ENCODE measurements around the gene FBXW9. TPM values are rescaled to one million over a fixed set of nuclear protein-coding genes. Genes with fewer than 3 reads are reported as not detected.

The FBXW9 gene
- total and polyA plus RNA-seq, 2 of the 13 experiments (the other 11 are each of a cell fraction or from before 2014, with no cell fraction given): 5.7 to 6.1 TPM

GRCh38 chr19:12733369-12734214 lies 37.2 kb upstream of the FBXW9 start:
- in situ Hi-C loops (cut with HindIII; ENCODE audit: extremely low pct_ligation_motif_present, low pct_unique_long_range_greater_than_20kb): no loop called here
- TF ChIP-seq ZNF800 (CRISPR knock-in tag; IDR thresholded peaks at IDR 0.05) (no peak), ZNF614 (CRISPR knock-in tag; IDR thresholded peaks at IDR 0.05; ENCODE audit: borderline replicate concordance) (peak; percentile 57; the same call in 1 of the 2 replicates), IRF9 (CRISPR knock-in tag; IDR thresholded peaks at IDR 0.05; ENCODE audit: borderline replicate concordance) (no peak), FOXA1 (IDR thresholded peaks at IDR 0.05) (no peak), FOXA1 (CRISPR knock-in tag; IDR thresholded peaks at IDR 0.05) (no peak), MLXIP (CRISPR knock-in tag; IDR thresholded peaks at IDR 0.05; ENCODE audit: borderline replicate concordance) (no peak), ZBTB42 (CRISPR knock-in tag; IDR thresholded peaks at IDR 0.05) (no peak), SMARCC2 (IDR thresholded peaks at IDR 0.05) (no peak), POLR2AphosphoS5 (IDR thresholded peaks at IDR 0.05; ENCODE audit: low read depth, low read length) (no peak), SALL2 (CRISPR knock-in tag; IDR thresholded peaks at IDR 0.05) (no peak), NPAS2 (CRISPR knock-in tag; IDR thresholded peaks at IDR 0.05; ENCODE audit: borderline replicate concordance) (no peak), ZNF574 (CRISPR knock-in tag; IDR thresholded peaks at IDR 0.05) (peak; percentile 38; the same call in 1 of the 2 replicates), CREB3 (CRISPR knock-in tag; IDR thresholded peaks at IDR 0.05) (peak; percentile 27; the same call in 1 of the 2 replicates)

More at GRCh38 chr19:12733369-12734214, 37.2 kb upstream of the FBXW9 start:
- Histone ChIP-seq H2AFZ (ENCODE audit: low read length) (no peak overlapping the region), H3K79me2 (ENCODE audit: insufficient read depth, low read length) (peaks cover 47% of the 10 kb centered on the region), H4K20me1 (ENCODE audit: insufficient read depth, low read length) (peaks cover 20% of the 10 kb centered on the region), H3K9ac (ENCODE audit: insufficient read depth, low read depth, low read length) (peak overlapping the region; percentile 98), H3K4me1 (ENCODE audit: insufficient read depth, low read length) (peaks cover 46% of the 10 kb centered on the region), H3K4me2 (ENCODE audit: low read depth, low read length) (peak overlapping the region; percentile 94), H3K4me3 (replicated peaks in 1 of 3; ENCODE audit: insufficient read depth in 1 of 3, low read depth in 2 of 3, low read length in 3 of 3) (peak overlapping the region; percentile 85 to 97 (median 86)), H3K36me3 (replicated peaks in 1 of 2; ENCODE audit: control insufficient read depth in 1 of 2, insufficient read depth in 2 of 2, low read length in 2 of 2) (peaks cover 22 to 32% of the 10 kb centered on the region in 2 experiments), H3K27ac (ENCODE audit: extremely low read length, insufficient read depth, low read length) (peak overlapping the region; percentile 99), H3K27me3 (ENCODE audit: control insufficient read depth in 1 of 2, insufficient read depth in 2 of 2, low read length in 2 of 2) (no peaks in the 10 kb centered on the region; a peak in 1 of 5 replicates), H3K9me3 (ENCODE audit: low read length) (no peaks in the 10 kb centered on the region)
- BruUV-seq (replicated peaks): TSS peak; percentile 58
- under 1% methylated on average over 12 of the region's 15 CpGs for WGBS (ENCODE audit: low lambda C conversion rate)
- DNase-seq (ENCODE audit: low spot score): peak; percentile 44
- POLR2A ChIA-PET: interaction anchor here (0.6 to 3.4 kb wide), 9 partner anchors 10 to 67 kb away, joined by 3 to 51 read pairs (median 4); partner anchors contain the start of genes FBXW9, JUNB and TNPO2
- ATAC-seq: no peak
- intact Hi-C loops (cut with micrococcal nuclease; ENCODE audit: unreplicated experiment): no loop called here
- CTCF ChIA-PET (ENCODE audit: low intra/inter-chr PET ratio, low total read pairs): no interaction called here
- FAIRE-seq: peak; percentile 71
